ENCODE results near the gene PLK3.

PLK3 gene

GRCh38 chr1:44802306-44803061 lies 2.3 kb downstream of the PLK3 start:
- H3K4me3 ChIP-seq = peak overlapping the region; percentile 83 to 100
- peaks cover 11 to 44% (median 41%) of the 10 kb centered on the region in 3 donors for H3K36me3 ChIP-seq
- H3K9me3 ChIP-seq = no peaks in the 10 kb centered on the region
- peak overlapping the region; percentile 94 to 98 for H3K27ac ChIP-seq
- peak; percentile 23 to 68 for DNase-seq
- TF ChIP-seq CTCF (IDR thresholded peaks at IDR 0.05) = no peak
- H3K27me3 ChIP-seq = no peaks in the 10 kb centered on the region
- peaks cover 5 to 68% (median 51%) of the 10 kb centered on the region in 4 donors for H3K4me1 ChIP-seq
- intact Hi-C loops (cut with DNase I; ENCODE audit: low total_unique reads) = no loop called here

GRCh38 chr1:44803062-44803311 lies 2.8 kb downstream of the PLK3 start:
- Histone ChIP-seq H3K36me3 (peaks cover 11 to 44% (median 41%) of the 10 kb centered on the region in 3 donors), H3K4me3 (peak overlapping the region in 1 of 2 donors; percentile 100), H3K27me3 (no peaks in the 10 kb centered on the region), H3K27ac (peak overlapping the region; percentile 94 to 98), H3K4me1 (peaks cover 6 to 73% (median 55%) of the 10 kb centered on the region in 4 donors), H3K9me3 (no peaks in the 10 kb centered on the region)
- intact Hi-C loops (cut with DNase I; ENCODE audit: low total_unique reads) = no loop called here
- DNase-seq = no peak
- no peak for TF ChIP-seq CTCF (IDR thresholded peaks at IDR 0.05)

GRCh38 chr1:44803312-44804095 lies 3.3 kb downstream of the PLK3 start:
- intact Hi-C loops (cut with DNase I; ENCODE audit: low total_unique reads) = no loop called here
- peak; percentile 20 to 62 for DNase-seq
- peak overlapping the region; percentile 94 to 98 for H3K27ac ChIP-seq
- peaks cover 9 to 78% (median 60%) of the 10 kb centered on the region in 4 donors for H3K4me1 ChIP-seq
- peaks cover 11 to 44% (median 41%) of the 10 kb centered on the region in 3 donors for H3K36me3 ChIP-seq
- peak overlapping the region in 1 of 2 donors; percentile 100 for H3K4me3 ChIP-seq
- TF ChIP-seq CTCF (IDR thresholded peaks at IDR 0.05) = no peak
- H3K9me3 ChIP-seq = no peaks in the 10 kb centered on the region
- no peaks in the 10 kb centered on the region for H3K27me3 ChIP-seq

- no peaks in the 10 kb centered on the region for H3K27me3 ChIP-seq
- peak overlapping the region; percentile 94 to 97 for H3K27ac ChIP-seq
- H3K4me1 ChIP-seq = peaks cover 16 to 90% (median 77%) of the 10 kb centered on the region in 4 donors
- no peak overlapping the region for H3K4me3 ChIP-seq
- DNase-seq = peak; percentile 18 to 62
- H3K36me3 ChIP-seq = peaks cover 11 to 44% (median 41%) of the 10 kb centered on the region in 3 donors
- H3K9me3 ChIP-seq = no peaks in the 10 kb centered on the region
- TF ChIP-seq CTCF (IDR thresholded peaks at IDR 0.05) = no peak
- intact Hi-C loops (cut with DNase I; ENCODE audit: low total_unique reads) = no loop called here
Observed at GRCh38 chr1:44805311-44806024, 5.3 kb downstream of the PLK3 start.

GRCh38 chr1:44806025-44806703 lies 6.0 kb downstream of the PLK3 start:
- intact Hi-C loops (cut with DNase I; ENCODE audit: low total_unique reads) = no loop called here
- H3K36me3 ChIP-seq = peaks cover 11 to 44% (median 41%) of the 10 kb centered on the region in 3 donors
- peak; percentile 21 to 69 for DNase-seq
- no peaks in the 10 kb centered on the region for H3K27me3 ChIP-seq
- H3K9me3 ChIP-seq = no peaks in the 10 kb centered on the region
- TF ChIP-seq CTCF (IDR thresholded peaks at IDR 0.05) = no peak
- peak overlapping the region; percentile 94 to 97 for H3K27ac ChIP-seq
- peak overlapping the region in 1 of 2 donors; percentile 25 for H3K4me3 ChIP-seq
- peaks cover 16 to 97% (median 81%) of the 10 kb centered on the region in 4 donors for H3K4me1 ChIP-seq
